HEK293 (cell line): ENCODE results near the gene TCHHL1.

ENCODE experiments used
- CTCF ChIA-PET: fragments of 350-600 bp; formaldehyde crosslinking; extraction: SDS; loops from one replicate; lab custom pipeline; 2021; ENCODE audit warnings: antibody characterized with exemption; lab: Yijun Ruan, JAX
- POLR2A ChIA-PET: fragments of 300-600 bp; formaldehyde crosslinking; extraction: SDS; loops from one replicate; lab custom pipeline; 2020; ENCODE audit warnings: antibody characterized with exemption, inconsistent platforms; lab: Yijun Ruan, JAX
- H3K27ac ChIP-seq: fragments of 200-500 bp; sonication (Bioruptor generic); 2 replicates; pipeline ENCODE4 v1.5.1; 2014; ENCODE audit warnings: low read depth, low read length, control low read depth, inconsistent platforms; ENCODE audit errors: extremely low read depth
- H3K36me3 ChIP-seq, 2 experiments: fragments of 200-500 bp in 1 of 2; sonication (Bioruptor generic) in 1 of 2; 1 replicate in 1 of 2; 2 replicates in 1 of 2; pipeline ENCODE4 v1.5.1; 2014 to 2017; ENCODE audit warnings: inconsistent platforms in 2 of 2, low read length in 2 of 2; ENCODE audit not compliant: control insufficient read depth in 2 of 2, insufficient read depth in 1 of 2
- H3K4me1 ChIP-seq: fragments of 200-500 bp; sonication (Bioruptor generic); 2 replicates; pipeline ENCODE4 v1.5.1; 2014; ENCODE audit warnings: mild to moderate bottlenecking, low read length, inconsistent platforms; ENCODE audit not compliant: control insufficient read depth, insufficient read depth
- H3K4me3 ChIP-seq: 2 replicates; pipeline ENCODE4 v1.5.1; 2011; ENCODE audit warnings: low read depth, mild to moderate bottlenecking, control low read depth, low read length, moderate library complexity
- H3K9me3 ChIP-seq: fragments of 200-500 bp; sonication (Bioruptor generic); 2 replicates; pipeline ENCODE4 v1.5.1; 2014; ENCODE audit warnings: low read depth, low read length, inconsistent platforms; ENCODE audit not compliant: control insufficient read depth, insufficient read depth
- ATF2 ChIP-seq: fragments of 450-650 bp; formaldehyde crosslinking; IDR thresholded peaks from 2 replicates; pipeline ENCODE4 v1.5.1; 2016; ENCODE audit warnings: missing biosample characterization, missing genetic modification characterization, low read depth
- BCL11A ChIP-seq: fragments of 450-650 bp; formaldehyde crosslinking; IDR thresholded peaks from 2 replicates; pipeline ENCODE4 v1.5.1; 2016; ENCODE audit warnings: low read depth, missing biosample characterization, missing genetic modification characterization
- BCL11B ChIP-seq: fragments of 450-650 bp; formaldehyde crosslinking; IDR thresholded peaks from 2 replicates; pipeline ENCODE4 v1.5.1; 2016; ENCODE audit warnings: low read depth, missing biosample characterization, missing genetic modification characterization
- ELK4 ChIP-seq: IDR thresholded peaks from 2 replicates; pipeline ENCODE4 v1.6.1; 2011; ENCODE audit warnings: mild to moderate bottlenecking, low read depth, low read length, borderline replicate concordance
- HOXC10 ChIP-seq: sonication (generic); formaldehyde crosslinking; IDR thresholded peaks from 2 replicates; pipeline ENCODE4 v1.8.1; 2023; ENCODE audit warnings: mild to moderate bottlenecking, missing genetic modification reagents
- OVOL3 ChIP-seq: fragments of 450-650 bp; formaldehyde crosslinking; IDR thresholded peaks from 2 replicates; pipeline ENCODE4 v1.5.1; 2016; ENCODE audit warnings: missing biosample characterization, missing genetic modification characterization
- SALL2 ChIP-seq: fragments of 450-650 bp; formaldehyde crosslinking; IDR thresholded peaks from 2 replicates; pipeline ENCODE4 v1.5.0; 2017; ENCODE audit warnings: missing biosample characterization, mild to moderate bottlenecking, missing genetic modification characterization, borderline replicate concordance
- YY1 ChIP-seq: fragments of 450-650 bp; formaldehyde crosslinking; IDR thresholded peaks from 2 replicates; pipeline ENCODE4 v1.5.1; 2018; ENCODE audit warnings: missing biosample characterization, missing genetic modification characterization
- ZBTB10 ChIP-seq: fragments of 450-650 bp; formaldehyde crosslinking; IDR thresholded peaks from 2 replicates; pipeline ENCODE4 v1.5.1; 2016; ENCODE audit warnings: missing biosample characterization, missing genetic modification characterization
- ZBTB49 ChIP-seq: fragments of 450-650 bp; formaldehyde crosslinking; IDR thresholded peaks from 2 replicates; pipeline ENCODE4 v1.5.1; 2016; ENCODE audit warnings: missing biosample characterization, missing genetic modification characterization, low read depth
- ZNF18 ChIP-seq: fragments of 450-650 bp; formaldehyde crosslinking; IDR thresholded peaks from 2 replicates; pipeline ENCODE4 v1.5.1; 2016; ENCODE audit warnings: missing biosample characterization, missing genetic modification characterization
- ZNF366 ChIP-seq: fragments of 450-650 bp; formaldehyde crosslinking; conservative IDR thresholded peaks from 2 replicates; pipeline ENCODE4 v1.5.1; 2016; ENCODE audit warnings: missing biosample characterization, missing genetic modification characterization
- ZNF449 ChIP-seq: fragments of 450-650 bp; formaldehyde crosslinking; IDR thresholded peaks from 2 replicates; pipeline ENCODE4 v1.5.1; 2017; ENCODE audit warnings: missing biosample characterization, mild to moderate bottlenecking, missing genetic modification characterization, moderate library complexity
- ZNF48 ChIP-seq: fragments of 450-650 bp; formaldehyde crosslinking; IDR thresholded peaks from 2 replicates; pipeline ENCODE4 v1.5.1; 2016; ENCODE audit warnings: missing biosample characterization, missing genetic modification characterization
- ZNF513 ChIP-seq: fragments of 450-650 bp; IDR thresholded peaks from 2 replicates; pipeline ENCODE4 v1.5.1; 2018; ENCODE audit warnings: missing biosample characterization, missing genetic modification characterization
- ZNF596 ChIP-seq: fragments of 450-650 bp; IDR thresholded peaks from 2 replicates; pipeline ENCODE4 v1.5.0; 2018; ENCODE audit warnings: missing biosample characterization, mild to moderate bottlenecking, missing genetic modification characterization, moderate library complexity
- ZNF610 ChIP-seq: fragments of 450-650 bp; formaldehyde crosslinking; IDR thresholded peaks from 2 replicates; pipeline ENCODE4 v1.5.1; 2016; ENCODE audit warnings: missing biosample characterization, missing genetic modification characterization, borderline replicate concordance
- ZNF623 ChIP-seq: fragments of 450-650 bp; formaldehyde crosslinking; IDR thresholded peaks from 2 replicates; pipeline ENCODE4 v1.5.1; 2016; ENCODE audit warnings: missing biosample characterization, missing genetic modification characterization
- ZNF792 ChIP-seq: fragments of 450-650 bp; formaldehyde crosslinking; IDR thresholded peaks from 2 replicates; pipeline ENCODE4 v1.5.1; 2016; ENCODE audit warnings: missing biosample characterization, missing genetic modification characterization

The TCHHL1 gene

GRCh38 chr1:152061952-152062351 lies 26.9 kb downstream of the TCHHL1 start:
- POLR2A ChIA-PET: no interaction called here
- Histone ChIP-seq H3K27ac (no peak overlapping the region), H3K4me1 (no peaks in the 10 kb centered on the region), H3K9me3 (no peaks in the 10 kb centered on the region), H3K4me3 (no peak overlapping the region), H3K36me3 (no peaks in the 10 kb centered on the region)
- CTCF ChIA-PET: interaction anchor here (0.7 to 1.0 kb wide), 3 partner anchors 9 to 397 kb away, joined by 4 to 7 read pairs (median 5); no protein-coding TSS in a partner anchor
- no peak for TF ChIP-seq HOXC10 (CRISPR knock-in tag)
- TF ChIP-seq ZBTB49 (tag by site-specific recombination): no peak
- TF ChIP-seq BCL11A (tag by site-specific recombination): no peak
- TF ChIP-seq OVOL3: no peak
- no peak for TF ChIP-seq ZNF366 (tag by site-specific recombination)
- TF ChIP-seq SALL2: no peak
- no peak for TF ChIP-seq ATF2 (tag by site-specific recombination)
- no peak for TF ChIP-seq ZNF18 (tag by site-specific recombination)
- TF ChIP-seq ZNF48 (tag by site-specific recombination): no peak
- no peak for TF ChIP-seq YY1 (tag by site-specific recombination)
- TF ChIP-seq ZNF623 (tag by site-specific recombination): no peak
- TF ChIP-seq ZNF792 (tag by site-specific recombination): no peak
- no peak for TF ChIP-seq ZNF449
- TF ChIP-seq ELK4: no peak
- no peak for TF ChIP-seq ZNF610 (tag by site-specific recombination)
- TF ChIP-seq ZNF596: no peak
- no peak for TF ChIP-seq ZNF513
- TF ChIP-seq ZBTB10 (tag by site-specific recombination): no peak
- TF ChIP-seq BCL11B (tag by site-specific recombination): no peak
